LNCaP clone FGC (cell line): Measurements from ENCODE around the gene DNAJA4.

Experiments used
- DNase-seq: peaks from one replicate; pipeline ENCODE4 v3.0.0-alpha.2; 2011; ENCODE audit warnings: low read depth
- H3K4me3 ChIP-seq: 2 replicates; pipeline ENCODE4 v1.5.1; 2011; ENCODE audit warnings: mild to moderate bottlenecking, low read depth, low read length, control low read depth
- TF ChIP-seq, protein P1 (sequence below): IDR thresholded peaks from 2 replicates; pipeline ENCODE4 v1.5.1; 2012; ENCODE audit warnings: mild to moderate bottlenecking; ENCODE audit not compliant: control insufficient read depth, insufficient read depth; ENCODE audit errors: extremely low read depth

Gene DNAJA4

DNA sequence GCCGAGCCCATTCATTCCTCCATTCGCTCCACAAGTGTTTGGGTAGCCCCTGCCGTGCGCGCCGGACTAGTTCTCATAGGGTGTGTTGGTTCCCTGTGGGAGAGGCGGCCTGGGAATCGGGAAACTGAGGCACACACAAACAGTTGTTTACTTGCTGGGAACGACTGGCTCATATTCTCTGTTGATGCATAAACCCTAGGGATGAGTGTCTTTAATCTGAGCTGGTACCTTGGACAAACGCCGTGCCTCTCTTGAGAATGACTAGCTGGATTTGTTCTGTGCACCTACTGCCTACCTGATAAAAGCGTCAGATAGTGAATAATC lies 737 bp downstream of the DNAJA4 start:
- TF ChIP-seq, protein P1, sequence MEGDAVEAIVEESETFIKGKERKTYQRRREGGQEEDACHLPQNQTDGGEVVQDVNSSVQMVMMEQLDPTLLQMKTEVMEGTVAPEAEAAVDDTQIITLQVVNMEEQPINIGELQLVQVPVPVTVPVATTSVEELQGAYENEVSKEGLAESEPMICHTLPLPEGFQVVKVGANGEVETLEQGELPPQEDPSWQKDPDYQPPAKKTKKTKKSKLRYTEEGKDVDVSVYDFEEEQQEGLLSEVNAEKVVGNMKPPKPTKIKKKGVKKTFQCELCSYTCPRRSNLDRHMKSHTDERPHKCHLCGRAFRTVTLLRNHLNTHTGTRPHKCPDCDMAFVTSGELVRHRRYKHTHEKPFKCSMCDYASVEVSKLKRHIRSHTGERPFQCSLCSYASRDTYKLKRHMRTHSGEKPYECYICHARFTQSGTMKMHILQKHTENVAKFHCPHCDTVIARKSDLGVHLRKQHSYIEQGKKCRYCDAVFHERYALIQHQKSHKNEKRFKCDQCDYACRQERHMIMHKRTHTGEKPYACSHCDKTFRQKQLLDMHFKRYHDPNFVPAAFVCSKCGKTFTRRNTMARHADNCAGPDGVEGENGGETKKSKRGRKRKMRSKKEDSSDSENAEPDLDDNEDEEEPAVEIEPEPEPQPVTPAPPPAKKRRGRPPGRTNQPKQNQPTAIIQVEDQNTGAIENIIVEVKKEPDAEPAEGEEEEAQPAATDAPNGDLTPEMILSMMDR: no peak
- DNase-seq: no peak
- no peak overlapping the region for H3K4me3 ChIP-seq

DNA sequence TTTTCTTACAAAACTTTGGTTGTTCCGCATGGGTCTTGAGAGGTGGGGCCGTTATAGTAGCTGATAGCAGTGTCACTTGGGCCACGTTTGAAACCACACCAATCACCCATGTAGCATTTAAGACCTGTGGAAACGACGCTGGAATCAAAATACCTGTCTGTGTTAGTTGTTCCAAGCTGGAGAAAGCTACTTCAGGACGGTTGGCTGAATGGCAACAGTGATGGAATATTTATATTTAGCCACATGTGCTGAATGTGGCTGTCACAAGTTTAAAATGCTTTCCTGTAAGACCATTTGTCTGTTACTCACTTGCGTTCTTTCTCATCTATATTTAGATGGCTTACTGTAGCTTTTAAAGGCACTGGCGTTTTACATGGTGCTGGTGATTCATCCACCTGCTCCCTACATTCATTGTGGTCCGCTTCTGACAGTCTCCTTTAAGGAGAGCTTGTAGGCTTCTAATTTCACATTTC lies 1.4 kb downstream of the DNAJA4 start:
- DNase-seq: no peak
- TF ChIP-seq, protein P1: no peak
- no peak overlapping the region for H3K4me3 ChIP-seq

GRCh38 chr15:78266229-78266628 lies 1.9 kb downstream of the DNAJA4 start:
- DNase-seq: peak; percentile 59
- TF ChIP-seq, protein P1: no peak
- no peak overlapping the region for H3K4me3 ChIP-seq

- DNase-seq: no peak
- TF ChIP-seq, protein P1: no peak
- no peak overlapping the region for H3K4me3 ChIP-seq
These were observed 2.4 kb downstream of the DNAJA4 start for GRCh38 chr15:78266806-78267205.

- no peak overlapping the region for H3K4me3 ChIP-seq
- no peak for DNase-seq
- TF ChIP-seq, protein P1: no peak
These were observed 8.0 kb downstream of the DNAJA4 start for GRCh38 chr15:78272316-78272715.

DNA sequence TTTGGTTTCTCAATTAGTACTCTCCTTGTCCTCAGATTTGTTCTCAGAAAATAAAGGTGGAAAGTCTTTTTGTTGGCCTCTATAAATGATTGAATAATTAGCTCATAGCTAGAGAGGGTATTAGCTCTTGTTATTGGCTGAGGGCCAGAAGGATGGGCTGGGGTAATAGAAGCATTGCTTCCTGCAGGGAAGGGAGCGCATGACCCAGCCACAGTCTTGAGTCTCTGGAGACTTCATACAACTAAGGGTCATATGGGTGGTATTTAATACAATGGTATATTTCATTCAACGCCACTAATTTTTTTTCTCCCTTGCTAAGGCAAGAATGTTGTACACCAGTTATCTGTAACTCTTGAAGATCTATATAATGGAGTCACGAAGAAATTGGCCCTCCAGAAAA lies 8.4 kb downstream of the DNAJA4 start:
- DNase-seq: no peak
- TF ChIP-seq, protein P1: no peak
- H3K4me3 ChIP-seq: no peak overlapping the region

GRCh38 chr15:78274994-78275393 lies 10.6 kb downstream of the DNAJA4 start:
- DNase-seq: no peak
- TF ChIP-seq, protein P1: no peak
- H3K4me3 ChIP-seq: no peak overlapping the region
